Nephron (organoid): ENCODE data around the gene PIAS4.

Experiments
- H3K27ac Mint-ChIP-seq, 3 experiments: 2 replicates each; pipeline ENCODE4 v1.8.0; 2020; ENCODE audit warnings: mixed read lengths in 3 of 3, mild to moderate bottlenecking in 2 of 3, moderate library complexity in 1 of 3
- H3K27me3 Mint-ChIP-seq: 2 replicates; pipeline ENCODE4 v1.8.0; 2021; ENCODE audit warnings: low read depth, mild to moderate bottlenecking, moderate library complexity, mixed read lengths
- H3K36me3 Mint-ChIP-seq: 2 replicates; pipeline ENCODE4 v1.8.0; 2020; ENCODE audit warnings: low read depth, mixed read lengths
- H3K4me1 Mint-ChIP-seq: 2 replicates; pipeline ENCODE4 v1.8.0; 2020; ENCODE audit warnings: mixed read lengths
- H3K4me3 Mint-ChIP-seq, 3 experiments: 2 replicates each; pipeline ENCODE4 v1.8.0; 2020; ENCODE audit warnings: mild to moderate bottlenecking in 3 of 3, mixed read lengths in 3 of 3, moderate library complexity in 2 of 3
- H3K9me3 Mint-ChIP-seq: 2 replicates; pipeline ENCODE4 v1.8.0; 2020; ENCODE audit warnings: mixed read lengths
- TF ChIP-seq, protein P1 (sequence below), 3 experiments: fragments of 200-600 bp; sonication (generic); IDR thresholded peaks; one replicate each; pipeline ENCODE4 v1.5.0; 2021; ENCODE audit warnings: antibody characterized with exemption in 3 of 3; ENCODE audit not compliant: unreplicated experiment in 3 of 3

PIAS4 gene

DNA sequence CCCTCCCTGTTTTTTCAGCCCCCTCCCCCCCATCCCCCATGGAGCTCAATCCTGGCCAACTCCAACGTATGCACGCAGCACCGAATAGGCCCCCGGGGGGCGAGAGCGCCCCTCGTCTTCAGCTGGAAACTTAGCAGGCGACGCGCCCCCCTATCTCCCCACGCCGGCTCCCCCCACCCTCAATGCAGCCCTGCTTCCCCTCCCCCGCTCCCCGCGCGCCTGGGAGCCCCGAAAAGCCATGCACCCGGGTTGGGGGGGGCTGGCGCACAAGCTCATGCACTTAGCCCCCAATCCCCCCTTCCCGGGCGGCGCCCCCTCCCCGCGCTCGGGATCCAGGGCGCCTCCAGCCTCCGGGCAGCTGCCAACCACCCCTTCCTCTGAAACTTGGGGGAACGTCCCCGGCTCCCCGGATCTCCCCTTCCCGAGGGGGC is 58.7 kb downstream of the PIAS4 start:
- Mint-ChIP-seq H3K4me3 (peak overlapping the region; percentile 73 to 78 (median 77)), H3K27ac (no peak overlapping the region), H3K36me3 (no peaks in the 10 kb centered on the region), H3K9me3 (no peaks in the 10 kb centered on the region), H3K4me1 (peaks cover 5% of the 10 kb centered on the region), H3K27me3 (peaks cover 17% of the 10 kb centered on the region)
- TF ChIP-seq, protein P1, sequence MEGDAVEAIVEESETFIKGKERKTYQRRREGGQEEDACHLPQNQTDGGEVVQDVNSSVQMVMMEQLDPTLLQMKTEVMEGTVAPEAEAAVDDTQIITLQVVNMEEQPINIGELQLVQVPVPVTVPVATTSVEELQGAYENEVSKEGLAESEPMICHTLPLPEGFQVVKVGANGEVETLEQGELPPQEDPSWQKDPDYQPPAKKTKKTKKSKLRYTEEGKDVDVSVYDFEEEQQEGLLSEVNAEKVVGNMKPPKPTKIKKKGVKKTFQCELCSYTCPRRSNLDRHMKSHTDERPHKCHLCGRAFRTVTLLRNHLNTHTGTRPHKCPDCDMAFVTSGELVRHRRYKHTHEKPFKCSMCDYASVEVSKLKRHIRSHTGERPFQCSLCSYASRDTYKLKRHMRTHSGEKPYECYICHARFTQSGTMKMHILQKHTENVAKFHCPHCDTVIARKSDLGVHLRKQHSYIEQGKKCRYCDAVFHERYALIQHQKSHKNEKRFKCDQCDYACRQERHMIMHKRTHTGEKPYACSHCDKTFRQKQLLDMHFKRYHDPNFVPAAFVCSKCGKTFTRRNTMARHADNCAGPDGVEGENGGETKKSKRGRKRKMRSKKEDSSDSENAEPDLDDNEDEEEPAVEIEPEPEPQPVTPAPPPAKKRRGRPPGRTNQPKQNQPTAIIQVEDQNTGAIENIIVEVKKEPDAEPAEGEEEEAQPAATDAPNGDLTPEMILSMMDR (IDR thresholded peaks at IDR 0.05; ENCODE audit: unreplicated experiment in 3 of 3), result no peak

DNA sequence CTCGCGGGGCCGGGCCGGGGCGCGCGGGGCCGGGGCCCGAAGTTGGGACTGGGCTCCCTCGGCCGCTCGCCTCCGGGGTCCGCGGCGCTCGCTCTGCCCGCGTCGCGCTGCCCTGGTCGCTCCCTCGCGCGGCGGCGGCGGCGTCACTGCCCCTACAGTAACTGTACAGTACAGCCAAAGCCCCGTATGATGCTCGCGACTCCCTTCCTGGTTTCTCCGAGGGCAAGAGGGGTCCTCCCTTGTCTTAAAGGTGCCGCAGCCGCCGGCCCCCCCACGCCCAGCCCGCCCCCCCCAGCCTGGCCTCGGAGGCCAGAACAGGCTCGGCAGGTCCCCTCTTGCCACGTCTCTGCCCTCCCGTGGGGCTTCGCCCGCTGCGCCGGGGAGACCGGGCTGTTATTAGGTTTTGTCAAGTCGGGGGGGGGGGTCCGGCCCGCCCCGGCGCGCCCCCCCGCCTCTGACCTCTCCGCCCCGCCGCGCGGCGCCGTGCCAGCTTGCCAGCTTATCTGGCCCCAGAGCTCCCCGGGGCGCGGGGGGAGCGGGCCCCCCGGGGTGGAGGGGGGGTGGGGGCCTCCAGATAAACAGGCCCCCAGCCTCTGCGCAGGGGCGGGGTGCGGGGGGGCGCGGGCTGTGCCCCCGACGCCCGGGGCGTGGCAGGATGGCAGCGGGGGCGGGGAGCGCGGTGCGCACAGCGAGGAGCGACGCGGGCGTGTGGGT is 59.3 kb downstream of the PIAS4 start, which contains the start of gene ZBTB7A:
TSS of gene ZBTB7A (minus strand) at position 218 of the 714 bp plus-strand sequence. CDS start 11,667 bp downstream, outside the sequence.
- H3K27ac Mint-ChIP-seq, result peak within 1 kb of the TSS in 2 of 3 experiments; percentile 74 to 78
- H3K4me1 Mint-ChIP-seq, result peaks cover 5% of the 10 kb centered on the region
- no peaks in the 10 kb centered on the region for H3K9me3 Mint-ChIP-seq
- H3K36me3 Mint-ChIP-seq, result no peaks in the 10 kb centered on the region
- H3K4me3 Mint-ChIP-seq, result peak within 1 kb of the TSS; percentile 84 to 92 (median 92)
- peaks cover 17% of the 10 kb centered on the region for H3K27me3 Mint-ChIP-seq
- TF ChIP-seq, protein P1 (IDR thresholded peaks at IDR 0.05; ENCODE audit: unreplicated experiment in 3 of 3), result no peak

DNA sequence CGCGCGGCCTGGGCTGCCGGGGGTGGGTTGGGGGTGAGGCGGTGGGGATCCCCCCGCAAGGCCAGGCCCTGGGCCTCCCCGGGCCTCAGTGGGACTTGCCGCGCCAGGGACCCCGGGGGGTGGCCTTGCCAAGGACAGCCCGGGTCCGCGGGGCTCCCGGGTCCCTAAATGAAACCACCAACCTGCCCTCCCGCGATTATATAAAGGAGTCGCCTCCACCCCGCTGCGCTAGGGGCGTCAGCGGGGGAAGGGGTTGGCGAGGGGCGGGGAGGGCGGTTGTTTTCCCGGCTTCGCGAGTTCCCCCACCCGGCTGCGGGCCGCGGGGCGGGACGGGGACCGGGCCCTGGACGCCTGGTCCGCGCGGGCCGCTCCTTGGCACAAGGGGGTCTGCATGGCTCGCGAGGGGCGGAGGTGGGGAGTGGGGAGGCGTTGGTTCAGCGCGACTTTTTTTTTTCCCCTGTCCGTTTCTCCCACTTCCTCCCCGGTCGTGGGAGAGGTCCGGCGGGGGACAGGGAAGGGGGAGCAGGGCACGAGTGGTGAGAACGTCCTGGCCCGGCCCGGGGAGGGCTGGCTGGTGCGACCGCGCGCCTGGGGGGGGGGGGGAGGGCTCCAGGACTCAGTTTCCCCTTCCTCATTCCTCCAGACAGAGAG is 60.0 kb downstream of the PIAS4 start:
- H3K4me3 Mint-ChIP-seq, result peak overlapping the region; percentile 83 to 92 (median 91)
- H3K9me3 Mint-ChIP-seq, result no peaks in the 10 kb centered on the region
- H3K4me1 Mint-ChIP-seq, result peaks cover 5% of the 10 kb centered on the region
- H3K36me3 Mint-ChIP-seq, result no peaks in the 10 kb centered on the region
- peak overlapping the region; percentile 47 to 86 (median 75) for H3K27ac Mint-ChIP-seq
- TF ChIP-seq, protein P1 (IDR thresholded peaks at IDR 0.05; ENCODE audit: unreplicated experiment in 3 of 3), result no peak
- H3K27me3 Mint-ChIP-seq, result peaks cover 17% of the 10 kb centered on the region

DNA sequence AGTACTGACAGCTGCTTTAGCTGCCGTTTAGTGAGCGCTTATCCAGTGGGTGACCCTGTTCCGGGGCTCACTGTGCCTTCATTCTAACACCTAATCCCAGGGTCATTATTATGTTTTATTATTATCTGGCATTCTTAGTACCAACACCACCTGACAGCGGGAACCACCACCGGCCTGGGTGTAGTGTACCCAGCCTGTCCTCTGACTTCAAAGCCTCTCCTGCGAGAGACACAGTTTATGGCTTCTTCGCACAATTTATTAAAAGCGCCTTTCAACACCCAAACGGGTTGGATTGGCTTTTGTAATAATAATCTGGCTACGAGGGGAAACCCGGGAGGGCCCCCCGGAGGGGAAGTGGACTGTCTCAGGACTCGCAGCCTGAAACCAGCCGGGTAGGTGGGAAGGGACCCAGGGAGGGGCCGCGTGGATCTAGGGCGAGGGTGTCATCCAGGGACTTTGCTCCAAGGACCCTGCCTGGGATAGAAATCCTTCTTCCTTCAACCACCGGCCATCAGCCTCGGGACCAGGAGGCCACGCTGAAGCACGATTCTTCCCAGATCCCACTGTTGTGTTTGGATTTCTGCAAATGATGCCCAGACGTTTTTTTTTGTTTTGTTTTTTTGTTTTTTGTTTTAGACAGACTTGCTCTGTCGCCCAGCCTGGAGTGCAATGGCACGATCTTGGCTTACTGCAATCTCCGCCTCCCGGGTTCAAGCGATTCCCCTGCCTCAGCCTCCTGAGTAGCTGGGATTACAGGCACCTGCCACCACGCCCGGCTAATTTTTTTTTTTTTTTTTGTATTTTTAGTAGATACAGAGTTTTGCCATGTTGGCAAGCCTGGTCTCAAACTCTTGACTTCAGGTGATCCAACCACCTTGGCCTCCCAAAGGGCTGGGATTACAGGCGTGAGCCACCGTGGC is 60.8 kb downstream of the PIAS4 start:
- peak overlapping the region; percentile 83 to 92 (median 91) for H3K4me3 Mint-ChIP-seq
- peaks cover 17% of the 10 kb centered on the region for H3K27me3 Mint-ChIP-seq
- TF ChIP-seq, protein P1 (IDR thresholded peaks at IDR 0.05; ENCODE audit: unreplicated experiment in 3 of 3), result no peak
- H3K9me3 Mint-ChIP-seq, result no peaks in the 10 kb centered on the region
- peaks cover 5% of the 10 kb centered on the region for H3K4me1 Mint-ChIP-seq
- H3K27ac Mint-ChIP-seq, result peak overlapping the region; percentile 47 to 86 (median 75)
- no peaks in the 10 kb centered on the region for H3K36me3 Mint-ChIP-seq

DNA sequence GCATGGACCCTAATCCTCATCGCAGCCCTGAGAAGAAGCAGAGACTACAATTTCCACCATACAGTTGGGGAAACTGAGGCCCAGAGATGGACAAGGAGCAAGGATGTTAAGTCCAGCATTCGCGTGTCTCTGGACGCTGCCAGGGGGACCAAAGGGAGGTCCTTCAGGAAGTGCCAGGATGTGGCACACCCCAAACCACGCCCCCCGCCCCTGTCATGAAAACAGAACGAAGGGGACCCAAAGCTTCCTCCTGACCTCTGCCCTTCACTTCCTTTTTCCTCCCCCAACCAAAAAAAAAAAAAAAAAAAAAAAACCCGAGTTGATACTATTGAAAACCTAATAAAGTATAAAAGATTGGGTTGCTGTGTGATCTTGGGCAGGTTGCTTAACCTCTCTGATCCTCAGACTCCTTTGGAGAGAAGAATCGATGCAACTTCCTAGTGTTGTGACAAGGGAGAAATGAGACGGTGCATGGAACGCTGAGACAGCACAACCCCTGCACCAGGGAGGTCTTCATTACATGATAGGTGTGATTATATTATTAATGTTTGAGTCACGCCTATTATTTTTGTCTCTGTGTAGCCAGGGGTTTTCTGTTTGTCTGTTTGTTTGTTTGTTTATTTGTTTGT is 61.9 kb downstream of the PIAS4 start:
- Mint-ChIP-seq H3K4me1 (no peaks in the 10 kb centered on the region), H3K9me3 (no peaks in the 10 kb centered on the region), H3K27me3 (peaks cover 17% of the 10 kb centered on the region), H3K36me3 (no peaks in the 10 kb centered on the region), H3K27ac (no peak overlapping the region), H3K4me3 (peak overlapping the region; percentile 43 to 66 (median 66))
- TF ChIP-seq, protein P1 (IDR thresholded peaks at IDR 0.05; ENCODE audit: unreplicated experiment in 3 of 3), result no peak
